Stimulated activated CD8-positive, alpha-beta memory T cell treated with anti-CD3 and anti-CD28 coated beads, Interleukin-12 subunit alpha, Interleukin-12 subunit beta, amount 100 ng/mL, for 4 hours (primary cell): Measurements from ENCODE around the gene FKBP1A.

Experiments used
- DNase-seq: peaks from one replicate; pipeline ENCODE4 v3.0.0-alpha.2; 2020; ENCODE audit warnings: low read depth

The FKBP1A gene

DNA sequence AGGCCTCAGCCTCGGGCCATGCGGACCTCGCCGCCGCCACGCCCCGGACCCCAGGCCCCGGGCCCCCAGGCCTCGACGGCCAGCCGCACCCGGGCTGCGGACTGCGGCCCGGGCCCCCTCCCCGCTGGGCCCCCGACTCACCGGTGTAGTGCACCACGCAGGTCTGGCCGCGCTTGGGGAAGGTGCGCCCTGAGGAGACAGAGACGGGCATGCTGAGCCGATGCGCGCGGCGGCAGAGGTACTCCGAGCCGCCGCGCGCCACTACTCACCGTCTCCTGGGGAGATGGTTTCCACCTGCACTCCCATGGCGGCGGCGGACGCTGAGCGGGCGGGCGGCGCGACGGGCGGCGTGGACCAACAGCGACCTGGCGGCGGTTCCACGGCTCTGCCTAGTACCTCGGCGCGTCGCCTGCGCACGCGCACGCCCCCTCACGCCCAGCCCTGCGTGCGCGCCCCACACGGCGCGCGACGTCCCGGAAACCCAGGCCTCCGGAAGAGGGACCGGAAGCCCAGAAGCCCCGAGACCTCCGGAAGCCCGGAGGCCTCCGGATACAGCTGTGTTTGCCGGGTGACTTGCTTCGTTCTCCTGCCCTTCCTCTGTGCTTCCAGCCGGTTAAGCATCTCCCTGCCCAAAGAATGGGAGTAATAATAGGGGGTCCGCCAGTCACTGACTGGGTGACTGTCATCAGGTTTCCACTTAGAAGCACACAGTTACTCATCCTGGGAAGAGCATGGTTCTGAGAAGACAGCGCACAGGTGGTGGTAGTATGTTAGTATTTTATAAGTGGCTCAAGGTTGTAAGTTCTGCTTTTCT is at the start of gene FKBP1A:
Gene FKBP1A (minus strand): TSS at position 362 of the 814 bp plus-strand sequence. CDS start 56 bp downstream, at position 306.
- peak; percentile 89 for DNase-seq

GRCh38 chr20:1442304-1442703 is 49.5 kb upstream of the FKBP1A start:
- DNase-seq: no peak

- DNase-seq: no peak
Observed at GRCh38 chr20:1441133-1441532, 48.3 kb upstream of the FKBP1A start.

GRCh38 chr20:1440024-1440423 is 47.2 kb upstream of the FKBP1A start:
- no peak for DNase-seq

- no peak for DNase-seq
Observed at GRCh38 chr20:1438361-1438760, 45.5 kb upstream of the FKBP1A start.

DNA sequence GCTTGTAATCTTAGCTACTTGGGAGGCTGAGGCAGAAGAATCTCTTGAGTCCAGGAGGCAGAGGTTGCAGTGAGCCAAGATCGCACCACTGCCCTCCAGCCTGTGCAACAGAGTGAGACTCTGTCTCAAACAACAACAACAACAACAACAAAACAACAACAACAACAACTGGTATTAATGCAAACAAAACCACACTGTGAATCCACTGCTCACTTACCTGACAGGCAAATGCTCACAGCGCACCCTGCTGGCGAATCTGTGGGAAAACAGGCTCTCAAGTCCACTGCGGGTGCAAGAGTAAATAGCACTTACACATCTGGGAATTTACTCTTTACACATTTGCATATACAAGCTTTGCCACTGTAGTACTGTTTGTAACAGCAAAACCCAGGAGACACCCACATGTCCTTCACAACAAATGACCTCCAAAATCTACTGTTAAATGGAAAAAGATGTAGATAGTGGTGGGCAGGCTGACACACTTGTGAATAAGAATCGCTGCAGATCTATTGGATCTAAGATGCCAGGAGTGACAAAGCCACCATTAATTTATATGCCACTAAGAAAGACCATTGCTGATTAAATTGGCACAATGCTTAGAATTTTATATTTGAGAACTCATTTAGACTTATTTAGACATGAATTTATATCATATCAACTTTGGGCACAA is 44.5 kb upstream of the FKBP1A start:
- peak; percentile 55 for DNase-seq

DNA sequence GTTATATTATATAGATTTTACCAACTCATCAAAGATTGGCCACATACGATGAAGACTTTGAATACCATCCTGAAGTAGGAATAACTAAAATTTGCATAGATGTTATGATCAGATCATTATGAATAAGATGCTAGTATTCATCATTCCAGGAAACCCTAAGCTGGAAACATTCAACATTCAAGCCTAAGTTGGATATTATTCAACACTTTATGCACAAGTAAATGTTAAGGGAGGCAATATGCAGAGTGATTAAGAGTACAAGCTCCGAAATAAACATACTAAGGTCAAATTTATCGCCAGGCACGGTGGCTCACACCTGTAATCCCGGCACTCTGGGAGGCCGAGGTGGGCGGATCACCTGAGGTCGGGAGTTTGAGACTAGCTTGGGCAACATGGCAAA is 43.4 kb upstream of the FKBP1A start:
- DNase-seq: no peak

GRCh38 chr20:1435337-1435699 is 42.5 kb upstream of the FKBP1A start:
- no peak for DNase-seq

DNA sequence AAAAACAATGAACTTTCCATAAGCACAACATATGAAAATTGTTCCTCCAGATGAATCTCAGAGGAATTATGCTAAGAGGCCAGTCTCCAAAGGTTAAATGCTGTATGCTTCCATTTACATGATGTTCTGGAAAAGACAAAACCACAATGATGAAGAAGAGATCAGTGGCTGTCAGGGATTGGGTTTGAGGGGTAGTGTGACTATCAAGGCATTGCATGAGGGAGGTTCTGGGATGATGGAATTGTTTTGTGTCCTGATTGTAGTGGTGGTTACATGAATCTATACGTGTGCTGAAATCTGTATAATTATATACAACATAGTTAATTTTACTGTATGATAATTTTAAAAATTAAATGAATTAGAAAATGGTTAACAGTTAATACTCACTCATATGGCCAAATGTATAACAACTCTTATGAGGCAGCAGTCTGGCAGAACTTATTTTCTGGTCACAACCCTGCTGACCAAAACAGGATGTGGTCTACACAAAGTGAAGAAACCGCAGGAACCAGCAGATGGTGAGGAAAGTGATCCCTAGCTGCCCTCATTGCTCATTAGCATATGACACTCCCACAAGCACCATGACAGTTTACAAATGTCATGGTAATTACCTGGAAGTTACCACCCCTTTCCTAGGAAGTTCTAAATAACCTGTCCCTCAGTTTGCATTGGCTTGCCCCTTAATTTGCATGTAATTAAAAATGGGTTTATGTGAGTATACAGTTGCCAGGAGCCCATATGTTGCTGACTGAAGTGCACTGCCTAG is 41.9 kb upstream of the FKBP1A start:
- DNase-seq: peak; percentile 20

- DNase-seq: no peak
Observed at GRCh38 chr20:1431158-1431557, 38.3 kb upstream of the FKBP1A start.

DNA sequence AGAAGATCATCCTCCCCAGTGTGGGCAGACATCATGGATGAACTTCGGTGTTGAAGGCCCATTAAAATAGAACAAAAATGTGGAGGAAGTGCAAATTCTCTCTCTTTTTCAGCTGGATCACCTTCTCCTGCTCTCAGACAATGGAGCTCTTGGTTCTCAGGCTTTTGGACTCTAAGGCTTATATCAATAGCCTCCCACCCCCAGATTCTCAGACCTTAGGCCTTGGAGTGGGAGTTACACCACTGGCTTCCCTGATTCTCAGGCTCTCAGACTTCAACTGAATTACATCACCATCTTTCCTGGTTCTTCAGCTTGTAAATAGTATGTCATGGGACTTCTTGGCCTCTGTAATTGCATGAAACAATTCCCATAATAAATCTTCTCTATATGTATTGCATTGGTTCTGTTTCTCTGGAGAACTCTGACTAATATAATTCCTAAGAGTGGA is 37.2 kb upstream of the FKBP1A start:
- DNase-seq: no peak

DNA sequence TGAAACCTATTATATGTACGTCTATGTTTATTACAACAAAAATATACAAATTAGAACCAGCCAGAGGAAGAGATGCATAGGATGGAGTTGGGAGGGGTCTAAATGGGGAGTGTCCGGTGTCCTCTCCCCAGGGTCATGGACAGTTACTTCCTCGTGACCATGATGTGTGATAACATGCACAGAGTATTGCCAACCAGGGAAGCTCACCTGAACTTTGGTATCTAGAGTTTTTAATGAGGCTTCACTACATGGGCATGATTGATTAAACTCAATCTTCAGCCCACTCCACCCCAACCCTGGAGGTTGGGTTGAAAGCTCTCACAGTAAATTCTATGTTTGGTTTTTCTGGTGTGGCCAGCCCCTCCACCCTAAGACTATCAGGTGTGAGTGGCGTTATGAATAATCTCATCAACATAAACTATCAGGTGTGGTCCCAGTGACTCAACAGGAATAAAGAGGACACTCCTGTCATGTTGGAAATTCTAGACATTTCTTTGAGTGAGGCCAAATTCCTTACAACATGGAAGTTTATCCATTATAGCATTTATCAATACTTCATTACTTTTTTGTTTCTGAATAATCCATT is 36.4 kb upstream of the FKBP1A start:
- no peak for DNase-seq

- DNase-seq: no peak
Observed at GRCh38 chr20:1427457-1428054, 34.7 kb upstream of the FKBP1A start.

GRCh38 chr20:1426231-1426849 is 33.5 kb upstream of the FKBP1A start:
- DNase-seq: no peak

- no peak for DNase-seq
Observed at GRCh38 chr20:1424336-1424735, 31.5 kb upstream of the FKBP1A start.

DNA sequence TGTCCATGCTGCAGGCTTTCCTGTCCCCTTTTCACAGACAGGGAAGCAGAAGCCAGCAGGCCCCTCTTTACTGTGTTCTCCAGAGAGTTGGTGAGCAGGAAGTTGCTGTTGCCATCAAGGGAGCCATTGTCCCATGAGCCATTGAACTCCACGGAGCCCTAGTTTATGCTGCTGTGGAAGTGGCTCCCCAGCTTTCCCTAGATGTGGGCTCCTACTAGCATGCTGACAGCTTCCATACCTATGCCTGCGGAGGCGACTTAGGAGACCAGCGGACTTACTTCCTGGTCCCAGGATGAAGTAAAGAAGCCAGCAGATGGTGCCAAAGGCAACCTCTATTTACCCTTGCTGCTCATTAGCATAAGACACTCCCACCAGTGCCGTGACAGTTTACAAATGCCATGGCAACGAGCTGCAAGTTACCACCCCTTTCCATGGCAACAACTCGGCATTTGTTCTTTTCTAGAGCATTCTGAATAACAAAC is 30.8 kb upstream of the FKBP1A start:
- DNase-seq: no peak

- DNase-seq: no peak
Observed at GRCh38 chr20:1423206-1423605, 30.4 kb upstream of the FKBP1A start.

GRCh38 chr20:1422753-1423152 is 29.9 kb upstream of the FKBP1A start:
- no peak for DNase-seq

GRCh38 chr20:1420066-1420465 is 27.2 kb upstream of the FKBP1A start:
- DNase-seq: no peak

DNA sequence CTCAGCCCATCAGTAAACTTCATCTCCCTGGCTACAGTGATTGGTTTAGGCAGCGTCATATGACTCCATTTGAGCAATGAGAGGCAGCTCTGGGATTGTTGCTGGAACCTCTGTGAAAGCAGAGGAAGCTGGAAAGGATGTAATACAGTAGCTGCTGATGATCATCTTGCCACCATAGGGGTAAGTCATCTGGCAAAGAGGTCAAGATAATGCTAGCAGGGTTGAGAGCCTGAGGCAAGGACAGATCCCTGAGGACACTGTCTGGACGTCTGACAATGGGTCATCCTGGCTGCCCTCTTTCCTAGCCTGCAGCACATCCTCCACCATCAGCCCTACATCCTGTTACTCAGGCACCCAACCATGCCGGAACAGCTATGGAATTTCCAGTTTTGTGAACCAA is 25.5 kb upstream of the FKBP1A start:
- no peak for DNase-seq

DNA sequence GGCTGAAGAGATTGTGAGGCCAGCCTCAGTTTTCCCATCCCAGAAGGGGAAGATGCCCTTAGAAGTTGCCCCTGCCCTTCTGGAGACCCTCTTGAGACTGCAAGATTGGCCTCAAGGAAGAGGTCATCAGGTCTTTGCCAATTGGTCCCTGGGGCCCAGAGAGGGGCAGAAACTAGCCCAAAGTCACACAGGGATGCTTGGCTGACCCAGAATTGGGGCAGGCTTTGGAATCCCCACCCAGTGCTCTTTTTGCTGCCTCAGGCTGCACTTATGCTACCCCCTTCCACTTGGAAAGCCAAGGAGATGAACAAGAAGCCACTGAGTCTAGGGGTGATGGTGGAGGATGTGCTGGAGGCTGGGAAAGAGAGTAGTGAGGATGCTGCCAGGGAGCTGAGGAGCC is 24.9 kb upstream of the FKBP1A start:
- DNase-seq: no peak
